ENCODE measurements around the gene EIF1AD. TPM values are rescaled to one million over a fixed set of nuclear protein-coding genes. Genes with fewer than 3 reads are reported as not detected.
"Not testable (repeated sequence)": the region's sequence is repeated elsewhere in the genome, so short reads cannot be mapped to it uniquely, and the experiment has no call there.

The EIF1AD gene
- total RNA-seq, 2 experiments from 2014 or later = 51.1 to 63.2 TPM

- CTCF ChIA-PET (ENCODE audit: unreplicated experiment) = no interaction called here
- no peaks in the 10 kb centered on the region for H3K9me3 ChIP-seq (ENCODE audit: low read length)
- no peaks in the 10 kb centered on the region for H3K36me3 ChIP-seq (ENCODE audit: insufficient read depth, low read length)
- H3K27ac ChIP-seq (ENCODE audit: low read depth, low read length, poor library complexity, severe bottlenecking) = no peak overlapping the region
- POLR2A ChIA-PET = no interaction called here
- no peak overlapping the region for H2AFZ ChIP-seq (ENCODE audit: low read length)
- intact Hi-C loops (cut with micrococcal nuclease; ENCODE audit: unreplicated experiment) = no loop called here
- no TSS peak for BruUV-seq (replicated peaks)
- H3K4me3 ChIP-seq (ENCODE audit: low read depth, low read length, poor library complexity, severe bottlenecking) = no peak overlapping the region
- TF ChIP-seq CTCF (conservative IDR thresholded peaks at IDR 0.05; ENCODE audit: low read length) = no peak
- TF ChIP-seq EZH2phosphoT487 (IDR thresholded peaks at IDR 0.05; ENCODE audit: borderline replicate concordance, low read depth, low read length) = no peak
- no peak for DNase-seq (ENCODE audit: low spot score)
- H3K79me2 ChIP-seq (ENCODE audit: insufficient read depth, low read depth, low read length) = no peaks in the 10 kb centered on the region
- H3K9me2 ChIP-seq (ENCODE audit: insufficient read depth, low read length) = no peaks in the 10 kb centered on the region
- no peaks in the 10 kb centered on the region for H4K20me1 ChIP-seq (ENCODE audit: insufficient read depth, low read length)
- H3K4me1 ChIP-seq (ENCODE audit: insufficient read depth, low read length, poor library complexity, severe bottlenecking) = peaks cover 11% of the 10 kb centered on the region
- H3K4me2 ChIP-seq (ENCODE audit: low read length) = no peak overlapping the region
Observed at GRCh38 chr11:65953471-65953870, 48.5 kb downstream of the EIF1AD start.

DNA sequence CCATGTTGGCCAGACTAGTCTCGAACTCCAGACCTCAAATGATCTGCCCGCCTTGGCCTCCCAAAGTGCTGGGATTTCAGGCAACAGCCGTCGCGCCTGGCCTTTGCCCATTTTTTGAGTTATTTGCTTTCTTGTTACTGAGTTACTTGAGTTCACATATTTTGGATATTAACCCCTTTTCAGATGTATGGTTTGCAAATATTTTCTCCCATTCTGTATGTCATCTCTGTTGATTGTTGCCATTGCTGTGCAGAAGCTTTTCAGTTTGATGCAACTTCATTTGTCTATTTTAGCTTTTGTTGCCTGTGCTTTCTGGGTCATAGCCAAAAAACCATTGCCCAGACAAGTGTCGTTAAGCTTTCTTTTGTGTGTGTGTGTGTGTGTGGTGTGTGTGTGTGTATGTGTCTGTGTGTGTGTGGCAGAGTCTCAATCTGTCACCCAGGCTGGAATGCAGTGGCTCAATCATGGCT is 49.9 kb downstream of the EIF1AD start:
- no peaks in the 10 kb centered on the region for H3K79me2 ChIP-seq (ENCODE audit: insufficient read depth, low read depth, low read length)
- H2AFZ ChIP-seq (ENCODE audit: low read length) = no peak overlapping the region
- TF ChIP-seq EZH2phosphoT487 (IDR thresholded peaks at IDR 0.05; ENCODE audit: borderline replicate concordance, low read depth, low read length) = no peak
- no peak for TF ChIP-seq CTCF (conservative IDR thresholded peaks at IDR 0.05; ENCODE audit: low read length)
- no TSS peak for BruUV-seq (replicated peaks)
- intact Hi-C loops (cut with micrococcal nuclease; ENCODE audit: unreplicated experiment) = no loop called here
- no peaks in the 10 kb centered on the region for H3K9me3 ChIP-seq (ENCODE audit: low read length)
- H3K4me3 ChIP-seq (ENCODE audit: low read depth, low read length, poor library complexity, severe bottlenecking) = no peak overlapping the region
- H3K4me1 ChIP-seq (ENCODE audit: insufficient read depth, low read length, poor library complexity, severe bottlenecking) = peaks cover 8% of the 10 kb centered on the region
- ChIA-PET POLR2A (interaction anchor here (0.8 to 0.9 kb wide), 2 partner anchors 22 to 199 kb away, joined by 3 to 6 read pairs; no protein-coding TSS in a partner anchor), CTCF (ENCODE audit: unreplicated experiment) (no interaction called here)
- no peaks in the 10 kb centered on the region for H3K36me3 ChIP-seq (ENCODE audit: insufficient read depth, low read length)
- no peaks in the 10 kb centered on the region for H3K9me2 ChIP-seq (ENCODE audit: insufficient read depth, low read length)
- H4K20me1 ChIP-seq (ENCODE audit: insufficient read depth, low read length) = no peaks in the 10 kb centered on the region
- no peak overlapping the region for H3K4me2 ChIP-seq (ENCODE audit: low read length)
- no peak for DNase-seq (ENCODE audit: low spot score)
- no peak overlapping the region for H3K27ac ChIP-seq (ENCODE audit: low read depth, low read length, poor library complexity, severe bottlenecking)

- H2AFZ ChIP-seq (ENCODE audit: low read length); intact Hi-C loops (cut with micrococcal nuclease; ENCODE audit: unreplicated experiment); H3K36me3 ChIP-seq (ENCODE audit: insufficient read depth, low read length); DNase-seq (ENCODE audit: low spot score); CTCF ChIA-PET (ENCODE audit: unreplicated experiment); H3K79me2 ChIP-seq (ENCODE audit: insufficient read depth, low read depth, low read length); H3K4me3 ChIP-seq (ENCODE audit: low read depth, low read length, poor library complexity, severe bottlenecking); H3K9me3 ChIP-seq (ENCODE audit: low read length); H4K20me1 ChIP-seq (ENCODE audit: insufficient read depth, low read length); H3K4me1 ChIP-seq (ENCODE audit: insufficient read depth, low read length, poor library complexity, severe bottlenecking); H3K9me2 ChIP-seq (ENCODE audit: insufficient read depth, low read length); H3K27ac ChIP-seq (ENCODE audit: low read depth, low read length, poor library complexity, severe bottlenecking); BruUV-seq (replicated peaks); H3K4me2 ChIP-seq (ENCODE audit: low read length): not testable (repeated sequence)
- POLR2A ChIA-PET = interaction anchor here (0.9 kb wide), 1 partner anchor 23 kb away, joined by 3 read pairs; no protein-coding TSS in a partner anchor
Observed at GRCh38 chr11:65951641-65952040, 50.3 kb downstream of the EIF1AD start.

DNA sequence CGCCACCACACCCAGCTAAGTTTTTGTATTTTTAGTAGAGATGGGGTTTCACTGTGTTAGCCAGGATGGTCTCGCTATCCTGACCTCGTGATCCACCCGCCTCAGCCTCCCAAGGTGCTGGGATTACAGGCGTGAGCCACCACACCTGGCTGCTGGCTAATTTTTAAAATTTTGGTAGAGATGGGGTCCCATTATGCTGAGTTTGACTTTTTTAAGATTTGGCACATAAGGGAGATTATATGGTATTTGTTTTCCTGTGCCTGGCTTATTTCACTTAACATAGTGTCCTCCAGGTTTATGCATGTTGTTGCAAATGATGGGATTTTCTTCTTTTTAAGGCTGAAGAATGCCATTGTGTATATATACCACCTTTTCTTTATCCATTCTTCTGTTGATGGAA is 51.2 kb downstream of the EIF1AD start:
- intact Hi-C loops (cut with micrococcal nuclease; ENCODE audit: unreplicated experiment); H3K9me3 ChIP-seq (ENCODE audit: low read length); DNase-seq (ENCODE audit: low spot score); POLR2A ChIA-PET; H3K4me2 ChIP-seq (ENCODE audit: low read length); H3K36me3 ChIP-seq (ENCODE audit: insufficient read depth, low read length); H3K4me3 ChIP-seq (ENCODE audit: low read depth, low read length, poor library complexity, severe bottlenecking); H3K79me2 ChIP-seq (ENCODE audit: insufficient read depth, low read depth, low read length); BruUV-seq (replicated peaks); H3K27ac ChIP-seq (ENCODE audit: low read depth, low read length, poor library complexity, severe bottlenecking); H4K20me1 ChIP-seq (ENCODE audit: insufficient read depth, low read length); CTCF ChIA-PET (ENCODE audit: unreplicated experiment); H3K9me2 ChIP-seq (ENCODE audit: insufficient read depth, low read length); H2AFZ ChIP-seq (ENCODE audit: low read length); H3K4me1 ChIP-seq (ENCODE audit: insufficient read depth, low read length, poor library complexity, severe bottlenecking): not testable (repeated sequence)

All from OCI-LY7 (cell line).